Measurements from ENCODE around the gene VAV2. TPM values are rescaled to one million over a fixed set of nuclear protein-coding genes. Genes with fewer than 3 reads are reported as not detected.

Gene VAV2
- polyA plus RNA-seq, 1 of the 3 experiments (the other 2 are of a cell fraction) = 14.9 TPM

- H3K4me1 ChIP-seq (ENCODE audit: control insufficient read depth in 1 of 2, insufficient read depth in 2 of 2, low read depth in 1 of 2, low read length in 1 of 2) = no peaks in the 10 kb centered on the region; a peak in 1 of 4 replicates
- H3K4me2 ChIP-seq = no peak overlapping the region
- DNase-seq = no peak
- H3K9me2 ChIP-seq = no peaks in the 10 kb centered on the region
- no peaks in the 10 kb centered on the region for H3F3A ChIP-seq (replicated peaks; ENCODE audit: insufficient read depth)
- no peaks in the 10 kb centered on the region for H3K79me2 ChIP-seq (ENCODE audit: insufficient read depth)
- POLR2A ChIA-PET = no interaction called here
- no peak overlapping the region for H2AFZ ChIP-seq (ENCODE audit: low read depth)
- TF ChIP-seq USF2 (IDR thresholded peaks at IDR 0.05; ENCODE audit: borderline replicate concordance, low read depth, low read length) = no peak
- no peak for TF ChIP-seq IRF3 (IDR thresholded peaks at IDR 0.05; ENCODE audit: low read depth, low read length)
- TF ChIP-seq GABPA (IDR thresholded peaks at IDR 0.05; ENCODE audit: low read depth) = no peak
- TF ChIP-seq SMC3 (IDR thresholded peaks at IDR 0.05; ENCODE audit: low read depth, low read length) = no peak
- TF ChIP-seq, protein P1, sequence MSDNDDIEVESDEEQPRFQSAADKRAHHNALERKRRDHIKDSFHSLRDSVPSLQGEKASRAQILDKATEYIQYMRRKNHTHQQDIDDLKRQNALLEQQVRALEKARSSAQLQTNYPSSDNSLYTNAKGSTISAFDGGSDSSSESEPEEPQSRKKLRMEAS (IDR thresholded peaks at IDR 0.05; ENCODE audit: low read depth) = no peak
- no peak for TF ChIP-seq NFIC (IDR thresholded peaks at IDR 0.05; ENCODE audit: borderline replicate concordance)
- TF ChIP-seq MXI1 (IDR thresholded peaks at IDR 0.05; ENCODE audit: low read depth, low read length) = no peak
- no peak for TF ChIP-seq CHD2 (IDR thresholded peaks at IDR 0.05; ENCODE audit: low read length, partially characterized antibody)
- TF ChIP-seq REST (IDR thresholded peaks at IDR 0.05; ENCODE audit: low read depth, low read length) = no peak
- no peak for TF ChIP-seq ELF1 (IDR thresholded peaks at IDR 0.05)
- no peak overlapping the region for H3K9ac ChIP-seq
- H3K4me3 ChIP-seq (ENCODE audit: low read depth in 2 of 2, low read length in 1 of 2) = no peak overlapping the region
- no peaks in the 10 kb centered on the region for H3K9me3 ChIP-seq
- peaks cover 0 to 32% of the 10 kb centered on the region in 2 experiments for H3K36me3 ChIP-seq (replicated peaks in 1 of 2; ENCODE audit: control insufficient read depth in 1 of 2, insufficient read depth in 2 of 2, low read length in 1 of 2)
- H3K27ac ChIP-seq (ENCODE audit: low read depth in 2 of 2, low read length in 1 of 2) = no peak overlapping the region
- CTCF ChIA-PET = interaction anchor here (0.9 to 3.0 kb wide), 4 partner anchors 26 to 186 kb away, joined by 3 to 13 read pairs (median 6); no protein-coding TSS in a partner anchor
- no peaks in the 10 kb centered on the region for H3K27me3 ChIP-seq (ENCODE audit: insufficient read depth)
- H4K20me1 ChIP-seq (ENCODE audit: insufficient read depth) = peaks cover 3% of the 10 kb centered on the region; the same call in 1 of the 2 replicates
- 69% methylated on average over 2 of the region's 13 CpGs for WGBS (ENCODE audit: low lambda C conversion rate)
Measured at GRCh38 chr9:133807818-133808217, 184.3 kb downstream of the VAV2 start.

- ChIA-PET POLR2A (no interaction called here), CTCF (interaction anchor here (1.4 to 3.0 kb wide), 3 partner anchors 25 to 187 kb away, joined by 6 to 13 read pairs (median 6); no protein-coding TSS in a partner anchor)
- no peak overlapping the region for H3K4me2 ChIP-seq
- H3K27ac ChIP-seq (ENCODE audit: low read depth in 2 of 2, low read length in 1 of 2) = no peak overlapping the region
- DNase-seq = no peak
- no peak overlapping the region for H2AFZ ChIP-seq (ENCODE audit: low read depth)
- H3K36me3 ChIP-seq (replicated peaks in 1 of 2; ENCODE audit: control insufficient read depth in 1 of 2, insufficient read depth in 2 of 2, low read length in 1 of 2) = peaks cover 0 to 32% of the 10 kb centered on the region in 2 experiments
- no peaks in the 10 kb centered on the region for H3F3A ChIP-seq (replicated peaks; ENCODE audit: insufficient read depth)
- H3K4me3 ChIP-seq (ENCODE audit: low read depth in 2 of 2, low read length in 1 of 2) = no peak overlapping the region
- no peak overlapping the region for H3K9ac ChIP-seq
- TF ChIP-seq SMC3 (IDR thresholded peaks at IDR 0.05; ENCODE audit: low read depth, low read length) (no peak), CTCF (IDR thresholded peaks at IDR 0.05) (no peak), FOSL2 (IDR thresholded peaks at IDR 0.05; ENCODE audit: borderline replicate concordance, low read depth) (no peak), GATA2 (CRISPR knock-in tag; IDR thresholded peaks at IDR 0.05) (no peak), NRF1 (IDR thresholded peaks at IDR 0.05; ENCODE audit: low read depth, low read length) (no peak), JUND (IDR thresholded peaks at IDR 0.05) (no peak), YY1 (IDR thresholded peaks at IDR 0.05; ENCODE audit: low read depth) (no peak), RXRA (IDR thresholded peaks at IDR 0.05; ENCODE audit: borderline replicate concordance, low read depth) (no peak), IRF3 (IDR thresholded peaks at IDR 0.05; ENCODE audit: low read depth, low read length) (no peak), USF2 (IDR thresholded peaks at IDR 0.05; ENCODE audit: borderline replicate concordance, low read depth, low read length) (no peak)
- no peaks in the 10 kb centered on the region for H3K79me2 ChIP-seq (ENCODE audit: insufficient read depth)
- H3K4me1 ChIP-seq (ENCODE audit: control insufficient read depth in 1 of 2, insufficient read depth in 2 of 2, low read depth in 1 of 2, low read length in 1 of 2) = no peaks in the 10 kb centered on the region; a peak in 1 of 4 replicates
- H4K20me1 ChIP-seq (ENCODE audit: insufficient read depth) = peaks cover 3% of the 10 kb centered on the region; the same call in 1 of the 2 replicates
- 100% methylated on average over 8 of the region's 14 CpGs for WGBS (ENCODE audit: low lambda C conversion rate)
- no peaks in the 10 kb centered on the region for H3K27me3 ChIP-seq (ENCODE audit: insufficient read depth)
- H3K9me3 ChIP-seq = no peaks in the 10 kb centered on the region
- no peaks in the 10 kb centered on the region for H3K9me2 ChIP-seq
Measured at GRCh38 chr9:133807037-133807436, 185.1 kb downstream of the VAV2 start.

Data from SK-N-SH (cell line).